Erythroblast (primary cell): ENCODE measurements around the gene GDF10.

ENCODE experiments used
- GATA1 ChIP-seq: IDR thresholded peaks from 2 replicates; pipeline ENCODE4 v1.6.1; 2011; ENCODE audit warnings: low read depth, mild to moderate bottlenecking, control low read depth, low read length, moderate library complexity
- POLR2A ChIP-seq: IDR thresholded peaks from 2 replicates; pipeline ENCODE4 v1.6.1; 2011; ENCODE audit warnings: mild to moderate bottlenecking, low read length

GRCh38 chr10:47287805-47288204 is 12.2 kb upstream of the GDF10 start:
- TF ChIP-seq POLR2A, result no peak
- no peak for TF ChIP-seq GATA1
